HCT116 (cell line): ENCODE results near the gene SPDYE3. TPM values are rescaled to one million over a fixed set of nuclear protein-coding genes. Genes with fewer than 3 reads are reported as not detected.
"Not testable (repeated sequence)": the region's sequence is repeated elsewhere in the genome, so short reads cannot be mapped to it uniquely, and the experiment has no call there.

Experiments
- ATAC-seq: fragments of 200-7000 bp; cut with Tn5 transposase; 2 replicates; pipeline ENCODE4 v1.9.1; 2020; ENCODE audit warnings: mild to moderate bottlenecking, moderate library complexity
- BruUV-seq: library from RNA; stranded (reverse); fragments of 400-500 nt; replicated peaks from 2 replicates; lab custom pipeline; 2021; lab: Mats Ljungman, UMichigan
- CTCF ChIA-PET: fragments of 300-600 bp; sonication (Branson Sonifier 250); formaldehyde crosslinking; loops from one replicate; lab custom pipeline; 2021; ENCODE audit warnings: antibody characterized with exemption; lab: Charles Lee
- POLR2A ChIA-PET: fragments of 300-600, 350-600 bp; sonication (Branson Sonifier 250); formaldehyde crosslinking; loops from one replicate; lab custom pipeline; 2021; ENCODE audit warnings: antibody characterized with exemption; lab: Charles Lee
- RAD21 ChIA-PET, 2 experiments: fragments of 300-600 bp; sonication (Branson Sonifier 250); formaldehyde crosslinking; loops; one replicate each; lab custom pipeline; 2023; ENCODE audit warnings: low total read pairs in 2 of 2; ENCODE audit not compliant: uncharacterized antibody in 2 of 2, unreplicated experiment in 2 of 2, low non-redundant PET in 1 of 2; lab: Charles Lee
- DNase-seq: peaks from one replicate; pipeline ENCODE4 v3.0.0-alpha.2; 2010; ENCODE audit warnings: low read depth, low spot score
- H2AFZ ChIP-seq: fragments of 200-600 bp; shearing (Covaris generic), sonication (generic); 2 replicates; pipeline ENCODE4 v1.6.1; 2017; ENCODE audit warnings: low read depth, mixed run types, mixed read lengths, antibody characterized with exemption, low read length; ENCODE audit not compliant: poor library complexity, severe bottlenecking
- H3K27ac ChIP-seq: 2 replicates; pipeline ENCODE4 v1.5.1; 2012; ENCODE audit warnings: low read depth, low read length
- H3K27me3 ChIP-seq: fragments of 200-600 bp; sonication (generic); 2 replicates; pipeline ENCODE4 v1.6.1; 2016; ENCODE audit warnings: mixed run types, low read length, mixed read lengths; ENCODE audit not compliant: insufficient read depth
- H3K36me3 ChIP-seq, 2 experiments: fragments of 200-500 bp in 1 of 2; fragments of 200-600 bp in 1 of 2; sonication (Bioruptor generic) in 1 of 2; sonication (generic) in 1 of 2; 2 replicates each; pipeline versions ENCODE4 v1.5.1 to v1.6.1; 2014 to 2016; ENCODE audit warnings: low read length in 2 of 2, inconsistent platforms in 1 of 2, mixed read lengths in 1 of 2, mixed run types in 1 of 2; ENCODE audit not compliant: insufficient read depth in 2 of 2, control insufficient read depth in 1 of 2
- H3K4me1 ChIP-seq, 2 experiments: fragments of 200-600 bp in 1 of 2; sonication (generic) in 1 of 2; 2 replicates each; pipeline versions ENCODE4 v1.5.1 to v1.6.1; 2012 to 2017; ENCODE audit warnings: low read length in 2 of 2, inconsistent platforms in 1 of 2, mild to moderate bottlenecking in 1 of 2, mixed read lengths in 1 of 2, mixed run types in 1 of 2, moderate library complexity in 1 of 2; ENCODE audit not compliant: insufficient read depth in 2 of 2, control insufficient read depth in 1 of 2
- H3K4me2 ChIP-seq: fragments of 200-600 bp; sonication (generic); 2 replicates; pipeline ENCODE4 v1.6.1; 2017; ENCODE audit warnings: mixed run types, low read length, mixed read lengths
- H3K4me3 ChIP-seq, 2 experiments: fragments of 200-600 bp in 1 of 2; sonication (generic) in 1 of 2; replicated peaks in 1 of 2; 2 replicates each; pipeline ENCODE4 v1.5.1; 2011 to 2016; ENCODE audit warnings: low read length in 2 of 2, control low read depth in 1 of 2, low read depth in 1 of 2, mild to moderate bottlenecking in 1 of 2, mixed read lengths in 1 of 2, mixed run types in 1 of 2
- H3K79me2 ChIP-seq: fragments of 200-600 bp; sonication (generic); 2 replicates; pipeline ENCODE4 v1.6.1; 2017; ENCODE audit warnings: mild to moderate bottlenecking, mixed run types, low read length, moderate library complexity, mixed read lengths; ENCODE audit not compliant: insufficient read depth
- H3K9ac ChIP-seq: fragments of 200-600 bp; sonication (generic); 2 replicates; pipeline ENCODE4 v1.6.1; 2016; ENCODE audit warnings: low read length, mixed read lengths
- H3K9me2 ChIP-seq: fragments of 200-600 bp; sonication (generic), shearing (Covaris generic); 2 replicates; pipeline ENCODE4 v1.6.1; 2017; ENCODE audit warnings: mixed run types, mild to moderate bottlenecking, moderate library complexity; ENCODE audit not compliant: insufficient read depth
- H3K9me3 ChIP-seq, 2 experiments: fragments of 200-500 bp in 1 of 2; fragments of 200-600 bp in 1 of 2; sonication (Bioruptor generic) in 1 of 2; sonication (generic) in 1 of 2; 2 replicates each; pipeline ENCODE4 v1.6.1; 2014 to 2017; ENCODE audit warnings: low read length in 2 of 2, mixed read lengths in 2 of 2, inconsistent platforms in 1 of 2, low read depth in 1 of 2, mild to moderate bottlenecking in 1 of 2, mixed run types in 1 of 2, moderate library complexity in 1 of 2; ENCODE audit not compliant: control insufficient read depth in 1 of 2, insufficient read depth in 1 of 2
- H4K20me1 ChIP-seq: fragments of 200-600 bp; sonication (generic), shearing (Covaris generic); 2 replicates; pipeline ENCODE4 v1.6.1; 2017; ENCODE audit warnings: mixed run types, mild to moderate bottlenecking, moderate library complexity; ENCODE audit not compliant: insufficient read depth
- CBX3 ChIP-seq: IDR thresholded peaks from 2 replicates; pipeline ENCODE4 v1.6.1; 2012; ENCODE audit warnings: low read depth
- POLR2AphosphoS5 ChIP-seq: IDR thresholded peaks from 2 replicates; pipeline ENCODE4 v1.6.1; 2011; ENCODE audit warnings: mild to moderate bottlenecking, low read depth, low read length, moderate library complexity
- intact Hi-C: fragments of 100-400 bp; cut with micrococcal nuclease; formaldehyde crosslinking; loops from 2 replicates; pipeline ENCODE4 v1.10.0; 2022
- total RNA-seq: library from RNA; stranded (reverse); gene quantifications from one replicate; pipeline ENCODE4 v1.2.1, GENCODE V29; 2021; ENCODE audit not compliant: unreplicated experiment
- TF ChIP-seq, protein P1 (sequence below): IDR thresholded peaks from 2 replicates; pipeline ENCODE4 v1.6.1; 2012

SPDYE3 gene
- total RNA-seq, 1 experiment from 2014 or later, result not detected

GRCh38 chr7:100364480-100364879 is 57.0 kb downstream of the SPDYE3 start:
- peaks cover 17 to 26% of the 10 kb centered on the region in 2 experiments for H3K36me3 ChIP-seq
- no peak overlapping the region for H3K27ac ChIP-seq
- H3K4me2 ChIP-seq, result no peak overlapping the region
- POLR2A ChIA-PET, result no interaction called here
- ATAC-seq, result no peak
- RAD21 ChIA-PET, result no interaction called here
- TF ChIP-seq CBX3 (no peak), POLR2AphosphoS5 (0 out of 2 replicates have a peak, but pooled peaks have one; percentile 28)
- TF ChIP-seq, protein P1, sequence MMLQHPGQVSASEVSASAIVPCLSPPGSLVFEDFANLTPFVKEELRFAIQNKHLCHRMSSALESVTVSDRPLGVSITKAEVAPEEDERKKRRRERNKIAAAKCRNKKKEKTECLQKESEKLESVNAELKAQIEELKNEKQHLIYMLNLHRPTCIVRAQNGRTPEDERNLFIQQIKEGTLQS, result no peak
- no peaks in the 10 kb centered on the region for H3K79me2 ChIP-seq
- no peak overlapping the region for H3K9ac ChIP-seq
- no peak overlapping the region for H2AFZ ChIP-seq
- no peaks in the 10 kb centered on the region for H3K9me3 ChIP-seq
- CTCF ChIA-PET, result no interaction called here
- no peaks in the 10 kb centered on the region for H3K9me2 ChIP-seq
- DNase-seq, result no peak
- no peaks in the 10 kb centered on the region for H3K4me1 ChIP-seq
- no peak overlapping the region for H3K4me3 ChIP-seq
- H4K20me1 ChIP-seq, result no peaks in the 10 kb centered on the region
- no TSS peak for BruUV-seq
- no peaks in the 10 kb centered on the region for H3K27me3 ChIP-seq
- intact Hi-C loops, result no loop called here

DNA sequence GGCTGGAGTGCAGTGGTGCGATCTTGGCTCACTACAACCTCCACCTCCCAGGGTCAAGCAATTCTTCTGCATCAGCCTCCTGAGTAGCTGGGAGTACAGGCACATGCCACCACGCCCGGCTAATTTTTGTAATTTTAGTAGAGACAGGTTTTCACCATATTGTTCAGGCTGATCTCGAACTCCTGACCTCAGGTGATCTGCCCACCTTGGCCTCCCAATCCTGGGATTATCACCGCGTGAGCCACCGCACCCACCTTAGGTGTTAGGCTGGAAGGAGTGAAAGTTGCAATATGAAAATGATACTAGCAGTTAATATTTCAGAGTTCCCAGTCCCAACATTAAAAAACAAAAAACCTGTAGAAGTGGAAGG is 58.5 kb downstream of the SPDYE3 start:
- H3K9ac ChIP-seq, H3K27me3 ChIP-seq, H3K4me2 ChIP-seq, BruUV-seq, CTCF ChIA-PET, H4K20me1 ChIP-seq, POLR2A ChIA-PET, H3K4me1 ChIP-seq, H3K9me3 ChIP-seq, ATAC-seq, intact Hi-C loops, DNase-seq, H2AFZ ChIP-seq, H3K79me2 ChIP-seq, H3K27ac ChIP-seq, H3K9me2 ChIP-seq, H3K4me3 ChIP-seq: not testable (repeated sequence)
- peaks cover 8 to 19% of the 10 kb centered on the region in 2 experiments; a peak in 2 of 4 replicates for H3K36me3 ChIP-seq
- RAD21 ChIA-PET, result interaction anchor here in 1 of 2 experiments (0.6 kb wide), 1 partner anchor 198 kb away, joined by 3 read pairs; no protein-coding TSS in a partner anchor
